Liver (tissue), 9 donors: Measurements from ENCODE around the gene HIVEP2. TPM values are rescaled to one million over a fixed set of nuclear protein-coding genes. Genes with fewer than 3 reads are reported as not detected.

ENCODE experiments used
- DNase-seq: peaks from one replicate; pipeline ENCODE4 v3.0.0-alpha.2; 2017; ENCODE audit warnings: low spot score
- H3K27ac ChIP-seq, 2 donors: one replicate each; pipeline ENCODE4 v1.7.0; 2013; ENCODE audit warnings: inconsistent platforms in 2 of 2, low read length in 2 of 2, control low read depth in 1 of 2, low read depth in 1 of 2, mild to moderate bottlenecking in 1 of 2
- H3K27me3 ChIP-seq, 4 donors: one replicate each; pipeline versions ENCODE4 v1.6.1 to v1.7.0; 2013; ENCODE audit warnings: low read length in 3 of 4, inconsistent platforms in 1 of 4, mild to moderate bottlenecking in 1 of 4, moderate library complexity in 1 of 4; ENCODE audit not compliant: control insufficient read depth in 4 of 4, insufficient read depth in 4 of 4
- H3K36me3 ChIP-seq, 4 donors: one replicate each; pipeline versions ENCODE4 v1.6.1 to v1.7.0; 2013; ENCODE audit warnings: low read length in 3 of 4, mild to moderate bottlenecking in 3 of 4, low read depth in 1 of 4, moderate library complexity in 1 of 4; ENCODE audit not compliant: control insufficient read depth in 4 of 4, insufficient read depth in 3 of 4
- H3K4me1 ChIP-seq, 4 donors: one replicate each; pipeline versions ENCODE4 v1.6.1 to v1.7.0; 2013; ENCODE audit warnings: low read length in 3 of 4, mild to moderate bottlenecking in 3 of 4, moderate library complexity in 1 of 4; ENCODE audit not compliant: control insufficient read depth in 4 of 4, insufficient read depth in 4 of 4
- H3K4me3 ChIP-seq, 3 donors: one replicate each; pipeline versions ENCODE4 v1.6.1 to v1.7.0; 2013; ENCODE audit warnings: low read length in 3 of 3, control low read depth in 1 of 3, low read depth in 1 of 3, mild to moderate bottlenecking in 1 of 3
- H3K9ac ChIP-seq, 2 donors: one replicate each; pipeline ENCODE4 v1.7.0; 2013; ENCODE audit warnings: low read length in 2 of 2, mild to moderate bottlenecking in 2 of 2, moderate library complexity in 2 of 2, control low read depth in 1 of 2, low read depth in 1 of 2
- H3K9me3 ChIP-seq, 4 donors: one replicate each; pipeline versions ENCODE4 v1.6.1 to v1.7.0; 2013; ENCODE audit warnings: low read length in 3 of 4; ENCODE audit not compliant: control insufficient read depth in 4 of 4
- EGR1 ChIP-seq, 2 donors: IDR thresholded peaks; 2 replicates each; pipeline ENCODE4 v1.6.1; 2016 to 2018; ENCODE audit warnings: antibody characterized with exemption in 2 of 2, low read depth in 2 of 2
- FOXA1 ChIP-seq: IDR thresholded peaks from 2 replicates; pipeline ENCODE4 v1.6.1; 2016; ENCODE audit warnings: antibody characterized with exemption
- FOXA2 ChIP-seq: IDR thresholded peaks from 2 replicates; pipeline ENCODE4 v1.6.1; 2016; ENCODE audit warnings: antibody characterized with exemption
- HNF4A ChIP-seq, 2 donors: conservative IDR thresholded peaks; 2 replicates each; pipeline ENCODE4 v1.6.1; 2016; ENCODE audit warnings: antibody characterized with exemption in 2 of 2, mild to moderate bottlenecking in 2 of 2
- HNF4G ChIP-seq: IDR thresholded peaks from 2 replicates; pipeline ENCODE4 v1.6.1; 2016; ENCODE audit warnings: antibody characterized with exemption
- JUND ChIP-seq, 2 donors: IDR thresholded peaks; 2 replicates each; pipeline ENCODE4 v1.6.1; 2016; ENCODE audit warnings: antibody characterized with exemption in 2 of 2
- NR2F2 ChIP-seq: IDR thresholded peaks from 2 replicates; pipeline ENCODE4 v1.6.1; 2016; ENCODE audit warnings: antibody characterized with exemption
- RAD21 ChIP-seq, 2 donors: IDR thresholded peaks; 2 replicates each; pipeline ENCODE4 v1.6.1; 2016; ENCODE audit warnings: antibody characterized with exemption in 2 of 2, mild to moderate bottlenecking in 2 of 2
- RXRA ChIP-seq, 2 donors: IDR thresholded peaks; 2 replicates each; pipeline ENCODE4 v1.6.1; 2017 to 2018; ENCODE audit warnings: antibody characterized with exemption in 2 of 2, mild to moderate bottlenecking in 1 of 2
- SP1 ChIP-seq: IDR thresholded peaks from 2 replicates; pipeline ENCODE4 v1.6.1; 2018; ENCODE audit warnings: antibody characterized with exemption, mild to moderate bottlenecking
- TAF1 ChIP-seq: conservative IDR thresholded peaks from 2 replicates; pipeline ENCODE4 v1.6.1; 2016; ENCODE audit warnings: antibody characterized with exemption, mild to moderate bottlenecking
- YY1 ChIP-seq: IDR thresholded peaks from 2 replicates; pipeline ENCODE4 v1.6.1; 2016; ENCODE audit warnings: antibody characterized with exemption, mild to moderate bottlenecking
- WGBS: extraction: QIAGEN DNeasy Blood & Tissue Kit; methylation state at CpG from one replicate; pipeline ENCODE4 v1.1.7; 2013; 5-methylcytosine and 5-hydroxymethylcytosine counted together
- polyA plus RNA-seq, 2 donors: library from polyadenylated mRNA; stranded (reverse) in 1 of 2; unstranded in 1 of 2; fragments of 200-250 nt in 1 of 2; fragments of >200 nt in 1 of 2; fragmentation: Nextera tagmentation in 1 of 2; extraction: Ambion mirVana in 1 of 2; gene quantifications; one replicate each; pipeline versions ENCODE4 v1.2.1 to v1.2.3, GENCODE V29; 2013 to 2015
- total RNA-seq, 2 donors: library from RNA; depleted of rRNA; stranded (reverse); fragments of >200 nt; gene quantifications; one replicate each; pipeline ENCODE4 v1.2.3, GENCODE V29; 2014
- TF ChIP-seq, protein P1 (sequence below): IDR thresholded peaks from 2 replicates; pipeline ENCODE4 v1.6.1; 2016; ENCODE audit warnings: antibody characterized with exemption, mild to moderate bottlenecking
- TF ChIP-seq, protein P2 (sequence below): IDR thresholded peaks from 2 replicates; pipeline ENCODE4 v1.6.1; 2016; ENCODE audit warnings: antibody characterized with exemption
- TF ChIP-seq, protein P3 (sequence below): IDR thresholded peaks from 2 replicates; pipeline ENCODE4 v1.6.1; 2016; ENCODE audit warnings: antibody characterized with exemption
- TF ChIP-seq, protein P4 (sequence below): IDR thresholded peaks from 2 replicates; pipeline ENCODE4 v1.6.1; 2016; ENCODE audit warnings: antibody characterized with exemption
- donor health status: healthy.
- donor health status: healthy.
- donor health status: healthy.
- donor health status: healthy.
- donor health status: healthy.

The HIVEP2 gene
- total and polyA plus RNA-seq, 4 donors = 0.82 to 6.6 (median 1.3) TPM

DNA sequence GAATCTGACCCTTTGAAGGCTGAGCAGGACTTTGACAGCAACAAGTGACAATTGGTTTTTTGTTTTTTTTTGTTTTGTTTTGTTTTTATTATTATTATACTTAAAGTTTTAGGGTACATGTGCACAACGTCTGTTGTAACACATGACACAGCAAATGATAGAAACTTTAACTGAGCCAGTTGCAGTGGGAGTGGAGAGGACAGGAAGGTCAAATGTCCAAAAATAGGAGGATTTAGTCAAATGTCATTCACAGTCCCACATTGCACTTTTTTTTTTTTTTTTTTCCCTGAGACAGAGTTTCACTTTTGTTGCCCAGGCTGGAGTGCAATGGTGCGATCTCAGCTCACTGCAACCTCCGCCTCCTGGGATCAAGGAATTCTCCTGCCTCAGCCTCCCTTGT is 223.0 kb downstream of the HIVEP2 start (continued):
- TF ChIP-seq, protein P1, sequence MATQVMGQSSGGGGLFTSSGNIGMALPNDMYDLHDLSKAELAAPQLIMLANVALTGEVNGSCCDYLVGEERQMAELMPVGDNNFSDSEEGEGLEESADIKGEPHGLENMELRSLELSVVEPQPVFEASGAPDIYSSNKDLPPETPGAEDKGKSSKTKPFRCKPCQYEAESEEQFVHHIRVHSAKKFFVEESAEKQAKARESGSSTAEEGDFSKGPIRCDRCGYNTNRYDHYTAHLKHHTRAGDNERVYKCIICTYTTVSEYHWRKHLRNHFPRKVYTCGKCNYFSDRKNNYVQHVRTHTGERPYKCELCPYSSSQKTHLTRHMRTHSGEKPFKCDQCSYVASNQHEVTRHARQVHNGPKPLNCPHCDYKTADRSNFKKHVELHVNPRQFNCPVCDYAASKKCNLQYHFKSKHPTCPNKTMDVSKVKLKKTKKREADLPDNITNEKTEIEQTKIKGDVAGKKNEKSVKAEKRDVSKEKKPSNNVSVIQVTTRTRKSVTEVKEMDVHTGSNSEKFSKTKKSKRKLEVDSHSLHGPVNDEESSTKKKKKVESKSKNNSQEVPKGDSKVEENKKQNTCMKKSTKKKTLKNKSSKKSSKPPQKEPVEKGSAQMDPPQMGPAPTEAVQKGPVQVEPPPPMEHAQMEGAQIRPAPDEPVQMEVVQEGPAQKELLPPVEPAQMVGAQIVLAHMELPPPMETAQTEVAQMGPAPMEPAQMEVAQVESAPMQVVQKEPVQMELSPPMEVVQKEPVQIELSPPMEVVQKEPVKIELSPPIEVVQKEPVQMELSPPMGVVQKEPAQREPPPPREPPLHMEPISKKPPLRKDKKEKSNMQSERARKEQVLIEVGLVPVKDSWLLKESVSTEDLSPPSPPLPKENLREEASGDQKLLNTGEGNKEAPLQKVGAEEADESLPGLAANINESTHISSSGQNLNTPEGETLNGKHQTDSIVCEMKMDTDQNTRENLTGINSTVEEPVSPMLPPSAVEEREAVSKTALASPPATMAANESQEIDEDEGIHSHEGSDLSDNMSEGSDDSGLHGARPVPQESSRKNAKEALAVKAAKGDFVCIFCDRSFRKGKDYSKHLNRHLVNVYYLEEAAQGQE = no peak

DNA sequence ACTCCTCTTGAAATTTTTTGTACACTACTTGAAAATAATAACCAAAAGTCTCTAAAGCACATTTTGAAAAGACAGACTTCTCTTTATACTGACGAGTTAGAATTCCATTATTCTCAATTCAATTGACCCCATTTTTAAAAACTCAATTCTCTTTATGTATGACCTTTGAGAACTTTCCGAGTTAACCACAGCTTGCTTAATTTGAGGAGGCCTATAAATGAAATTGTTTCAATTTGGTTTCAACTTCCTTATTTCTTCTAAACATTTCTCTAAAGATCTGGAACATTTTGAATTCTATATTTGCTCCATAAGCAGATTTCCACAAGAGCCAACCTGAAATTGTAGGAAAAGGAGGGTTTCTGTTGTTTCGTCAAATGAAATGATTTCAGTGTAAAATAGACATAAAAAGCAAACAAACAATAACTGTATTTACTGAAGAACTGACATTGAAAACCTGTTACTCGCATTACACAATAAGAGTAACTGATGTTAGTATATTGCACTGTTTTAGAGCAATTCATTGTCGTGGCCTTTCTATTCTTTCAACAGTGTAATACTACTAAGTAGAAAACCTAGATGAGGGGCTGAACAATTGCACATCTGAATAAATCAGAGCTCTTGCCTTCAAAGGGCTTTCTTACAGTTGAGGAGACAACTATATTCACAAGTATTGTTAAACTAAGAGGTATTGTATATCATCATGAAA is 223.6 kb downstream of the HIVEP2 start:
- no peak overlapping the region for H3K9ac ChIP-seq
- no peaks in the 10 kb centered on the region for H3K36me3 ChIP-seq
- no peak overlapping the region for H3K4me3 ChIP-seq
- TF ChIP-seq HNF4G (no peak), JUND (IDR thresholded peaks at IDR 0.05) (no peak), FOXA2 (no peak), YY1 (no peak), NR2F2 (no peak), EGR1 (IDR thresholded peaks at IDR 0.05; ENCODE audit: low read depth in 2 of 2) (no peak), RXRA (IDR thresholded peaks at IDR 0.05) (no peak), HNF4A (conservative IDR thresholded peaks at IDR 0.05) (no peak), TAF1 (no peak), RAD21 (IDR thresholded peaks at IDR 0.05) (no peak), FOXA1 (no peak), SP1 (no peak)
- TF ChIP-seq, protein P2, sequence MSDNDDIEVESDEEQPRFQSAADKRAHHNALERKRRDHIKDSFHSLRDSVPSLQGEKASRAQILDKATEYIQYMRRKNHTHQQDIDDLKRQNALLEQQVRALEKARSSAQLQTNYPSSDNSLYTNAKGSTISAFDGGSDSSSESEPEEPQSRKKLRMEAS = no peak
- TF ChIP-seq, protein P3, sequence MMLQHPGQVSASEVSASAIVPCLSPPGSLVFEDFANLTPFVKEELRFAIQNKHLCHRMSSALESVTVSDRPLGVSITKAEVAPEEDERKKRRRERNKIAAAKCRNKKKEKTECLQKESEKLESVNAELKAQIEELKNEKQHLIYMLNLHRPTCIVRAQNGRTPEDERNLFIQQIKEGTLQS = no peak
- TF ChIP-seq, protein P1 = no peak
- TF ChIP-seq, protein P4, sequence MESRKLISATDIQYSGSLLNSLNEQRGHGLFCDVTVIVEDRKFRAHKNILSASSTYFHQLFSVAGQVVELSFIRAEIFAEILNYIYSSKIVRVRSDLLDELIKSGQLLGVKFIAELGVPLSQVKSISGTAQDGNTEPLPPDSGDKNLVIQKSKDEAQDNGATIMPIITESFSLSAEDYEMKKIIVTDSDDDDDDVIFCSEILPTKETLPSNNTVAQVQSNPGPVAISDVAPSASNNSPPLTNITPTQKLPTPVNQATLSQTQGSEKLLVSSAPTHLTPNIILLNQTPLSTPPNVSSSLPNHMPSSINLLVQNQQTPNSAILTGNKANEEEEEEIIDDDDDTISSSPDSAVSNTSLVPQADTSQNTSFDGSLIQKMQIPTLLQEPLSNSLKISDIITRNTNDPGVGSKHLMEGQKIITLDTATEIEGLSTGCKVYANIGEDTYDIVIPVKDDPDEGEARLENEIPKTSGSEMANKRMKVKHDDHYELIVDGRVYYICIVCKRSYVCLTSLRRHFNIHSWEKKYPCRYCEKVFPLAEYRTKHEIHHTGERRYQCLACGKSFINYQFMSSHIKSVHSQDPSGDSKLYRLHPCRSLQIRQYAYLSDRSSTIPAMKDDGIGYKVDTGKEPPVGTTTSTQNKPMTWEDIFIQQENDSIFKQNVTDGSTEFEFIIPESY = no peak
- DNase-seq = no peak
- 85% methylated on average over 5 of the region's 5 CpGs for WGBS
- H3K27ac ChIP-seq = no peak overlapping the region
- H3K9me3 ChIP-seq = peaks cover 0 to 2% (median 0%) of the 10 kb centered on the region in 4 donors
- H3K4me1 ChIP-seq = peaks cover 0 to under 1% (median 0%) of the 10 kb centered on the region in 4 donors
- H3K27me3 ChIP-seq = no peaks in the 10 kb centered on the region
